HEK293 (cell line): ENCODE results near the gene TSPEAR.
"Not testable (repeated sequence)": the region's sequence is repeated elsewhere in the genome, so short reads cannot be mapped to it uniquely, and the experiment has no call there.

Experiments used
- CTCF ChIP-seq: fragments of 450-650 bp; formaldehyde crosslinking; IDR thresholded peaks from 2 replicates; pipeline ENCODE4 v1.5.1; 2016; ENCODE audit warnings: missing biosample characterization, missing genetic modification characterization
- KLF7 ChIP-seq: fragments of 450-650 bp; formaldehyde crosslinking; IDR thresholded peaks from 2 replicates; pipeline ENCODE4 v1.5.1; 2016; ENCODE audit warnings: missing biosample characterization, missing genetic modification characterization, borderline replicate concordance
- PATZ1 ChIP-seq: fragments of 450-650 bp; formaldehyde crosslinking; IDR thresholded peaks from 2 replicates; pipeline ENCODE4 v1.5.1; 2016; ENCODE audit warnings: missing biosample characterization, missing genetic modification characterization
- PBX3 ChIP-seq: sonication (generic); formaldehyde crosslinking; IDR thresholded peaks from 2 replicates; pipeline ENCODE4 v1.8.1; 2022; ENCODE audit warnings: mild to moderate bottlenecking, moderate library complexity, missing genetic modification reagents
- TRIM28 ChIP-seq: IDR thresholded peaks from 2 replicates; pipeline ENCODE4 v1.6.1; 2011; ENCODE audit warnings: low read length, control low read depth, borderline replicate concordance
- TSHZ1 ChIP-seq: fragments of 450-650 bp; formaldehyde crosslinking; IDR thresholded peaks from 2 replicates; pipeline ENCODE4 v1.5.1; 2016; ENCODE audit warnings: missing biosample characterization, missing genetic modification characterization, borderline replicate concordance
- ZBTB44 ChIP-seq: fragments of 450-650 bp; IDR thresholded peaks from 2 replicates; pipeline ENCODE4 v1.5.1; 2018; ENCODE audit warnings: missing biosample characterization, mild to moderate bottlenecking, missing genetic modification characterization
- ZBTB7A ChIP-seq: fragments of 450-650 bp; formaldehyde crosslinking; IDR thresholded peaks from 2 replicates; pipeline ENCODE4 v1.5.1; 2016; ENCODE audit warnings: low read depth, missing biosample characterization, missing genetic modification characterization
- ZNF26 ChIP-seq: fragments of 450-650 bp; formaldehyde crosslinking; IDR thresholded peaks from 2 replicates; pipeline ENCODE4 v1.5.1; 2016; ENCODE audit warnings: missing biosample characterization, missing genetic modification characterization
- ZNF280D ChIP-seq: fragments of 450-650 bp; formaldehyde crosslinking; IDR thresholded peaks from 2 replicates; pipeline ENCODE4 v1.5.1; 2016; ENCODE audit warnings: missing biosample characterization, missing genetic modification characterization
- ZNF514 ChIP-seq: fragments of 450-650 bp; formaldehyde crosslinking; IDR thresholded peaks from 2 replicates; pipeline ENCODE4 v1.5.1; 2016; ENCODE audit warnings: missing biosample characterization, missing genetic modification characterization
- ZNF518A ChIP-seq: fragments of 450-650 bp; formaldehyde crosslinking; conservative IDR thresholded peaks from 2 replicates; pipeline ENCODE4 v1.5.1; 2016; ENCODE audit warnings: low read depth, missing biosample characterization, missing genetic modification characterization

GRCh38 chr21:44600118-44600978, 111.0 kb downstream of the TSPEAR start, which contains the start of gene KRTAP10-7:
- not testable (repeated sequence) for TF ChIP-seq CTCF (tag by site-specific recombination); ZBTB44 (tag by site-specific recombination); ZNF518A; KLF7; TRIM28; ZBTB7A (tag by site-specific recombination); ZNF26; TSHZ1 (tag by site-specific recombination); PBX3; PATZ1; ZNF514 (tag by site-specific recombination); ZNF280D
